GM12875 (cell line): ENCODE results near the gene RPL7A.

Experiments used
- H3K4me3 ChIP-seq: one replicate; pipeline ENCODE4 v1.5.1; 2011; ENCODE audit warnings: low read depth, low read length, control low read depth
- CTCF ChIP-seq: IDR thresholded peaks from 2 replicates; pipeline ENCODE4 v1.5.1; 2011; ENCODE audit warnings: low read depth, mild to moderate bottlenecking, control low read depth, inconsistent platforms, low read length, moderate library complexity, borderline replicate concordance; ENCODE audit not compliant: insufficient read depth

RPL7A gene

GRCh38 chr9:133378408-133378962 lies 30.5 kb downstream of the RPL7A start:
- no peak for TF ChIP-seq CTCF
- H3K4me3 ChIP-seq: no peak overlapping the region

- no peak for TF ChIP-seq CTCF
- no peak overlapping the region for H3K4me3 ChIP-seq
Measured at GRCh38 chr9:133379153-133380086, 31.4 kb downstream of the RPL7A start.

GRCh38 chr9:133380734-133381133 lies 32.7 kb downstream of the RPL7A start:
- TF ChIP-seq CTCF: no peak
- H3K4me3 ChIP-seq: no peak overlapping the region

GRCh38 chr9:133382507-133383141 lies 34.6 kb downstream of the RPL7A start:
- no peak for TF ChIP-seq CTCF
- no peak overlapping the region for H3K4me3 ChIP-seq

- H3K4me3 ChIP-seq: no peak overlapping the region
- no peak for TF ChIP-seq CTCF
Measured at GRCh38 chr9:133383438-133383837, 35.4 kb downstream of the RPL7A start.

GRCh38 chr9:133384736-133385321 lies 36.8 kb downstream of the RPL7A start:
- no peak overlapping the region for H3K4me3 ChIP-seq
- no peak for TF ChIP-seq CTCF
